ENCODE data around the gene PDE2A.
"Not testable (repeated sequence)": the region's sequence is repeated elsewhere in the genome, so short reads cannot be mapped to it uniquely, and the experiment has no call there.

The PDE2A gene

GRCh38 chr11:72561856-72562255, 112.4 kb downstream of the PDE2A start:
- FAIRE-seq (no peak), DNase-seq (ENCODE audit: insufficient read length, low spot score) (no peak)
- TF ChIP-seq CTCF (IDR thresholded peaks at IDR 0.05; ENCODE audit: insufficient read depth, missing control alignments), result no peak

DNA sequence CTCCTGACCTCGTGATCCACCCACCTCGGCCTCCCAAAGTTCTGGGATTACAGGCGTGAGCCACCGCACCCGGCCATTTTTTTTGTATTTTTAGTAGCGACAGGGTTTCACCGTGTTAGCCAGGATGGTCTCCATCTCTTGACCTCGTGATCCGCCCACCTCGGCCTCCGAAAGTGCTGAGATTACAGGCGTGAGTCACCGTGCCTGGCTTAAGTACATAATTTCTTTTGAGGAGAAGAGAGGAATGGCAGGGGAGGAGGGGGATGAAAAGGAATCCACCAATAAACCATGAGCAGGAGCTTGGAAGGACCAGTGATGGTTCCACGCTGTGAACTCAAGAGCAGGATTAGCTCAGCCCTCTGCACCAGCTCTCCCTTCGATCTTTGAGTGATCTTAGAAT, 113.4 kb downstream of the PDE2A start:
- not testable (repeated sequence) for DNase-seq (ENCODE audit: insufficient read length, low spot score); FAIRE-seq

- no peak for FAIRE-seq
- no peak for TF ChIP-seq CTCF (IDR thresholded peaks at IDR 0.05; ENCODE audit: insufficient read depth, missing control alignments)
- no peak for DNase-seq (ENCODE audit: insufficient read length, low spot score)
These were observed 117.8 kb downstream of the PDE2A start for GRCh38 chr11:72556433-72556832.

DNA sequence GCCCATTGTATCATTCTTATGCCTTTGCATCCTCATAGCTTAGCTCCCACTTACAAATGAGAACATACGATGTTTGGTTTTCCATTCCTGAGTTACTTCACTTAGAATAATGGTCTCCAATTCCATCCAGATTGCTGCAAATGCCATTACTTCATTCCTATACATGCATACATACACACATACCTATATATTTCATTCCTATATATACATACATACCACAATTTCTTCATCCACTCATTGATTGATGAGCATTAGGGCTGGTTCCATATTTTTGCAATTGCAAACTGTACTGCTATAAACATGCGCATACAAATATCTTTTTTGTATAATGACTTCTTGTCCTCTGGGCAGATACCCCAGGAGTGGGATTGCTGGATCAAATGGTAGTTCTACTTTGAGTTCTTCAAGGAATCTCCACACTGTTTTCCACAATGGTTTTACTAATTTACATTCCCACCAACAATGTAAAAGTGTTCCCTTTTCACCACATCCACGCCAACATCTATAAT, 119.2 kb downstream of the PDE2A start:
- not testable (repeated sequence) for FAIRE-seq; DNase-seq (ENCODE audit: insufficient read length, low spot score)

GRCh38 chr11:72553706-72554105, 120.5 kb downstream of the PDE2A start:
- TF ChIP-seq CTCF (IDR thresholded peaks at IDR 0.05; ENCODE audit: insufficient read depth, missing control alignments), result peak; percentile 33
- no peak for FAIRE-seq
- no peak for DNase-seq (ENCODE audit: insufficient read length, low spot score)

GRCh38 chr11:72552399-72552910, 121.8 kb downstream of the PDE2A start:
- no peak for DNase-seq (ENCODE audit: insufficient read length, low spot score)
- FAIRE-seq, result no peak
- no peak for TF ChIP-seq CTCF (IDR thresholded peaks at IDR 0.05; ENCODE audit: insufficient read depth, missing control alignments)

DNA sequence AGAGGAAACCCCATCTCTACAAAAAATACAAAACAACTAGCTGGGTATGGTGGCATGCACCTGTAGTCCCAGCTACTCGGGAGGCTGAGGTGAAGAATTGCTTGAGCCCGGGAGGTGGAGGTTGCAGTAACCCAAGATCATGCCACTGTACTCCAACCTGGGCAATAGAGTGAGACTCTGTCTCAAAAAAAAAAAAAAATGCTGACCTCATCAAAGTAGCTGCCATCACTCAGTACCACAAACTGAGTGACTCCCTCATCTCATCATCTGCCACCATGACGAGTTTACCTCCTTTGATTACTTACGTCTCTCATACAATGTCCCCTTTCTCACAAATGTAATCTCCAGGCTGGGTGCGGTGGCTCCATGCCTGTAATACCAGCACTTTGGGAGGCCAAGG, 122.7 kb downstream of the PDE2A start:
- TF ChIP-seq CTCF (IDR thresholded peaks at IDR 0.05; ENCODE audit: insufficient read depth, missing control alignments), result no peak
- FAIRE-seq (no peak), DNase-seq (ENCODE audit: insufficient read length, low spot score) (no peak)

GRCh38 chr11:72548463-72548862, 125.8 kb downstream of the PDE2A start:
- no peak for FAIRE-seq
- no peak for DNase-seq (ENCODE audit: insufficient read length, low spot score)
- no peak for TF ChIP-seq CTCF (IDR thresholded peaks at IDR 0.05; ENCODE audit: insufficient read depth, missing control alignments)

Measured in D721Med (cell line).